DMS79 treated with DMSO at 0.1 percent for 48 hours (cell line): ENCODE results near the gene RFX8.

Source experiments
- DNase-seq: peaks from one replicate; lab custom pipeline; 2025; lab: John Stamatoyannopoulos, UW

Gene RFX8

DNA sequence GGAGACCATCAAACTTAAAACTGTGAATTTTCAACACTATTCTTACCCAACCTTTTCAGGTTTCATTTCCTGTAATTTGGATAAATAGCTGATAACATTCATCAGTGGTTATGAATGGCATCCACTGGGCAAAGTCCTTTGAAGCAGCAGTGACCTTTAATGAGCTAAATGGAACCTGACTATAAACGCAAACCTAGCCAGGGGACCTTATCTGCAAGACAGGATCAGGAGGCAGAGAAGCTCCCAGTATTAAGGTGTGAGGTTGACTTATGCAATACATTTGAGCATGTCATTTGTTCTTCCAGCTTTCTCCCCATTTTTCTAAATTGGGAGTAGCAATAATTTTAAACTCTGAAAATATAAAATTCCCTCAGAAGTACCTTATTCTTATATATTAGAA is 126.0 kb downstream of the RFX8 start:
- DNase-seq: no peak
